ENCODE measurements around the gene PSAP. TPM values are rescaled to one million over a fixed set of nuclear protein-coding genes. Genes with fewer than 3 reads are reported as not detected.

The PSAP gene
- total RNA-seq, 1 experiment from 2014 or later: 397 TPM

DNA sequence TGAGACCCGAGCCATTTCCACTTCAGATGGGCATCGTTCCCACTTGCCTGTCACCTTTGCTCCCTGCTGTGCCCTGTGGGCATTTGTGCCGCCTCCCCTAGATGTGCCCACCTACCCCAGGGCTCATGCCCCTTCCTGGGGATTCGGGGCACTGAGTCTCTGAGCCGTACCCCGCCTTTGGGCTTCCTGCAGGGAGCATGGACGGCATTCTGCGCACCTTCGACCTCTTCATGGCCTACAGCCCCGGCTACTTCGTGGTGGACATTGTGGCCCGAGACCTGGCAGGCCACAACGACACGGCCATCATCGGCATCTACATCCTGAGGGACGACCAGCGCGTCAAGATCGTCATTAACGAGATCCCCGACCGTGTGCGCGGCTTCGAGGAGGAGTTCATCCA, 41.4 kb downstream of the PSAP start:
- TF ChIP-seq NFYB (CRISPR knock-in tag; conservative IDR thresholded peaks at IDR 0.05; ENCODE audit: low read depth): no peak
- no peak for TF ChIP-seq NFE2L1 (CRISPR knock-in tag; IDR thresholded peaks at IDR 0.05)
- TF ChIP-seq, protein P1, sequence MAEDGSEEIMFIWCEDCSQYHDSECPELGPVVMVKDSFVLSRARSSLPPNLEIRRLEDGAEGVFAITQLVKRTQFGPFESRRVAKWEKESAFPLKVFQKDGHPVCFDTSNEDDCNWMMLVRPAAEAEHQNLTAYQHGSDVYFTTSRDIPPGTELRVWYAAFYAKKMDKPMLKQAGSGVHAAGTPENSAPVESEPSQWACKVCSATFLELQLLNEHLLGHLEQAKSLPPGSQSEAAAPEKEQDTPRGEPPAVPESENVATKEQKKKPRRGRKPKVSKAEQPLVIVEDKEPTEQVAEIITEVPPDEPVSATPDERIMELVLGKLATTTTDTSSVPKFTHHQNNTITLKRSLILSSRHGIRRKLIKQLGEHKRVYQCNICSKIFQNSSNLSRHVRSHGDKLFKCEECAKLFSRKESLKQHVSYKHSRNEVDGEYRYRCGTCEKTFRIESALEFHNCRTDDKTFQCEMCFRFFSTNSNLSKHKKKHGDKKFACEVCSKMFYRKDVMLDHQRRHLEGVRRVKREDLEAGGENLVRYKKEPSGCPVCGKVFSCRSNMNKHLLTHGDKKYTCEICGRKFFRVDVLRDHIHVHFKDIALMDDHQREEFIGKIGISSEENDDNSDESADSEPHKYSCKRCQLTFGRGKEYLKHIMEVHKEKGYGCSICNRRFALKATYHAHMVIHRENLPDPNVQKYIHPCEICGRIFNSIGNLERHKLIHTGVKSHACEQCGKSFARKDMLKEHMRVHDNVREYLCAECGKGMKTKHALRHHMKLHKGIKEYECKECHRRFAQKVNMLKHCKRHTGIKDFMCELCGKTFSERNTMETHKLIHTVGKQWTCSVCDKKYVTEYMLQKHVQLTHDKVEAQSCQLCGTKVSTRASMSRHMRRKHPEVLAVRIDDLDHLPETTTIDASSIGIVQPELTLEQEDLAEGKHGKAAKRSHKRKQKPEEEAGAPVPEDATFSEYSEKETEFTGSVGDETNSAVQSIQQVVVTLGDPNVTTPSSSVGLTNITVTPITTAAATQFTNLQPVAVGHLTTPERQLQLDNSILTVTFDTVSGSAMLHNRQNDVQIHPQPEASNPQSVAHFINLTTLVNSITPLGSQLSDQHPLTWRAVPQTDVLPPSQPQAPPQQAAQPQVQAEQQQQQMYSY (CRISPR knock-in tag; IDR thresholded peaks at IDR 0.05): no peak
- TF ChIP-seq, protein P2, sequence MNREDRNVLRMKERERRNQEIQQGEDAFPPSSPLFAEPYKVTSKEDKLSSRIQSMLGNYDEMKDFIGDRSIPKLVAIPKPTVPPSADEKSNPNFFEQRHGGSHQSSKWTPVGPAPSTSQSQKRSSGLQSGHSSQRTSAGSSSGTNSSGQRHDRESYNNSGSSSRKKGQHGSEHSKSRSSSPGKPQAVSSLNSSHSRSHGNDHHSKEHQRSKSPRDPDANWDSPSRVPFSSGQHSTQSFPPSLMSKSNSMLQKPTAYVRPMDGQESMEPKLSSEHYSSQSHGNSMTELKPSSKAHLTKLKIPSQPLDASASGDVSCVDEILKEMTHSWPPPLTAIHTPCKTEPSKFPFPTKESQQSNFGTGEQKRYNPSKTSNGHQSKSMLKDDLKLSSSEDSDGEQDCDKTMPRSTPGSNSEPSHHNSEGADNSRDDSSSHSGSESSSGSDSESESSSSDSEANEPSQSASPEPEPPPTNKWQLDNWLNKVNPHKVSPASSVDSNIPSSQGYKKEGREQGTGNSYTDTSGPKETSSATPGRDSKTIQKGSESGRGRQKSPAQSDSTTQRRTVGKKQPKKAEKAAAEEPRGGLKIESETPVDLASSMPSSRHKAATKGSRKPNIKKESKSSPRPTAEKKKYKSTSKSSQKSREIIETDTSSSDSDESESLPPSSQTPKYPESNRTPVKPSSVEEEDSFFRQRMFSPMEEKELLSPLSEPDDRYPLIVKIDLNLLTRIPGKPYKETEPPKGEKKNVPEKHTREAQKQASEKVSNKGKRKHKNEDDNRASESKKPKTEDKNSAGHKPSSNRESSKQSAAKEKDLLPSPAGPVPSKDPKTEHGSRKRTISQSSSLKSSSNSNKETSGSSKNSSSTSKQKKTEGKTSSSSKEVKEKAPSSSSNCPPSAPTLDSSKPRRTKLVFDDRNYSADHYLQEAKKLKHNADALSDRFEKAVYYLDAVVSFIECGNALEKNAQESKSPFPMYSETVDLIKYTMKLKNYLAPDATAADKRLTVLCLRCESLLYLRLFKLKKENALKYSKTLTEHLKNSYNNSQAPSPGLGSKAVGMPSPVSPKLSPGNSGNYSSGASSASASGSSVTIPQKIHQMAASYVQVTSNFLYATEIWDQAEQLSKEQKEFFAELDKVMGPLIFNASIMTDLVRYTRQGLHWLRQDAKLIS (CRISPR knock-in tag; IDR thresholded peaks at IDR 0.05; ENCODE audit: borderline replicate concordance): no peak
- no peak for TF ChIP-seq JUN (CRISPR knock-in tag; IDR thresholded peaks at IDR 0.05)
- TF ChIP-seq KAT7 (CRISPR knock-in tag; IDR thresholded peaks at IDR 0.05; ENCODE audit: borderline replicate concordance): no peak
- TF ChIP-seq GABPB1 (CRISPR knock-in tag; IDR thresholded peaks at IDR 0.05): no peak
- TF ChIP-seq ZNF232 (CRISPR knock-in tag; IDR thresholded peaks at IDR 0.05): no peak
- TF ChIP-seq, protein P3, sequence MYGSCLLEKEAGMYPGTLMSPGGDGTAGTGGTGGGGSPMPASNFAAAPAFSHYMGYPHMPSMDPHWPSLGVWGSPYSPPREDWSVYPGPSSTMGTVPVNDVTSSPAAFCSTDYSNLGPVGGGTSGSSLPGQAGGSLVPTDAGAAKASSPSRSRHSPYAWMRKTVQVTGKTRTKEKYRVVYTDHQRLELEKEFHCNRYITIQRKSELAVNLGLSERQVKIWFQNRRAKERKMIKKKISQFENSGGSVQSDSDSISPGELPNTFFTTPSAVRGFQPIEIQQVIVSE (CRISPR knock-in tag; IDR thresholded peaks at IDR 0.05; ENCODE audit: borderline replicate concordance): no peak
- TF ChIP-seq ZNF396 (CRISPR knock-in tag; IDR thresholded peaks at IDR 0.05; ENCODE audit: borderline replicate concordance): no peak
- TF ChIP-seq ZNF121 (CRISPR knock-in tag; IDR thresholded peaks at IDR 0.05): no peak
- no peak for TF ChIP-seq SP1 (CRISPR knock-in tag; conservative IDR thresholded peaks at IDR 0.05)
- TF ChIP-seq TEAD4 (CRISPR knock-in tag; IDR thresholded peaks at IDR 0.05): no peak
- TF ChIP-seq, protein P4, sequence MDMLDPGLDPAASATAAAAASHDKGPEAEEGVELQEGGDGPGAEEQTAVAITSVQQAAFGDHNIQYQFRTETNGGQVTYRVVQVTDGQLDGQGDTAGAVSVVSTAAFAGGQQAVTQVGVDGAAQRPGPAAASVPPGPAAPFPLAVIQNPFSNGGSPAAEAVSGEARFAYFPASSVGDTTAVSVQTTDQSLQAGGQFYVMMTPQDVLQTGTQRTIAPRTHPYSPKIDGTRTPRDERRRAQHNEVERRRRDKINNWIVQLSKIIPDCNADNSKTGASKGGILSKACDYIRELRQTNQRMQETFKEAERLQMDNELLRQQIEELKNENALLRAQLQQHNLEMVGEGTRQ (CRISPR knock-in tag; IDR thresholded peaks at IDR 0.05): no peak
- TF ChIP-seq FOXJ3 (CRISPR knock-in tag; IDR thresholded peaks at IDR 0.05; ENCODE audit: borderline replicate concordance): no peak
- TF ChIP-seq, protein P5, sequence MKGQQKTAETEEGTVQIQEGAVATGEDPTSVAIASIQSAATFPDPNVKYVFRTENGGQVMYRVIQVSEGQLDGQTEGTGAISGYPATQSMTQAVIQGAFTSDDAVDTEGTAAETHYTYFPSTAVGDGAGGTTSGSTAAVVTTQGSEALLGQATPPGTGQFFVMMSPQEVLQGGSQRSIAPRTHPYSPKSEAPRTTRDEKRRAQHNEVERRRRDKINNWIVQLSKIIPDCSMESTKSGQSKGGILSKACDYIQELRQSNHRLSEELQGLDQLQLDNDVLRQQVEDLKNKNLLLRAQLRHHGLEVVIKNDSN (CRISPR knock-in tag; IDR thresholded peaks at IDR 0.05): no peak
- peaks cover 3% of the 10 kb centered on the region for H3K4me1 Mint-ChIP-seq
- no peak for ATAC-seq
- no peak overlapping the region for H3K27ac Mint-ChIP-seq
- ChIA-PET POLR2A (interaction anchor here (0.7 kb wide), 1 partner anchor 471 kb away, joined by 7 read pairs; no protein-coding TSS in a partner anchor), CTCF (interaction anchor here (0.6 kb wide), 2 partner anchors 115 to 179 kb away, joined by 3 to 4 read pairs; no protein-coding TSS in a partner anchor)
- H3K36me3 Mint-ChIP-seq: no peaks in the 10 kb centered on the region
- no peak for DNase-seq (ENCODE audit: low spot score)
- H3K27me3 Mint-ChIP-seq (ENCODE audit: low read depth): peaks cover 11% of the 10 kb centered on the region
- H3K4me3 Mint-ChIP-seq: no peak overlapping the region
- H3K9me3 Mint-ChIP-seq: no peaks in the 10 kb centered on the region
